EH (cell line): ENCODE data around the gene CRABP2.
A peak's percentile ranks its signal among the peaks of the same experiment; 100 is the strongest.

Experiments used
- DNase-seq: peaks from one replicate; pipeline ENCODE4 v3.0.0-alpha.2; 2015; ENCODE audit warnings: low read depth

CRABP2 gene

DNA sequence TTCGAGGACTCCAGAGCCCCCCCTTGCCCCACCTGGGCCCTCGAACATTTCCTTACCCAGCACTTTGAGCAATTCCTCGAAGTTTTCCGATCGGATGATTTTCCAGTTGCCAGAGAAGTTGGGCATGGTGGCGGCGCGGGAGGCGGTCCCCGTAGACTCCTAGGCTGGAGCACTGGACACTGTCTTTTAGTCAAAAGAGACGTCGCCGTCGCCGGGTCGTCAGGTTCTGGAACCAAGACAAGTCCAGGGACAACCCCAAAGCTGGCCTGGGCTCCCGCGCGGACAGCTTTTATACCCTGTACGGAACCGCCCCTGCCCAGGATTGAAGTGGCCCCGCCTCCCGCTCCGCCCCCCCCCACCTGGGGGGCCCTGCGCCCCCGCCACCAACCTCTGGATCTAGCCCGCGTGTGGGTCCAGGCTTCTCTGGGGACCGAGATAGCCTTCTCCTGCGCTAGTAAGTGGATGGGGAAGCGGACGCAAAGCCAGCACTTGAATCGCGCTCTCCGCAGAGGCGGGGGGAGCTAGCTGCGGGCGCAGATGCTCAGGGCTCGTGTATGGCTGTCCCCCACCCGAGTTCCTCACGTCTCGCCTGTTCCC lies at the start of gene CRABP2:
CRABP2 (minus strand) TSS at position 263 of the 597 bp plus-strand sequence; CDS start at position 126, 137 bp downstream.
- DNase-seq = peak; percentile 43

DNA sequence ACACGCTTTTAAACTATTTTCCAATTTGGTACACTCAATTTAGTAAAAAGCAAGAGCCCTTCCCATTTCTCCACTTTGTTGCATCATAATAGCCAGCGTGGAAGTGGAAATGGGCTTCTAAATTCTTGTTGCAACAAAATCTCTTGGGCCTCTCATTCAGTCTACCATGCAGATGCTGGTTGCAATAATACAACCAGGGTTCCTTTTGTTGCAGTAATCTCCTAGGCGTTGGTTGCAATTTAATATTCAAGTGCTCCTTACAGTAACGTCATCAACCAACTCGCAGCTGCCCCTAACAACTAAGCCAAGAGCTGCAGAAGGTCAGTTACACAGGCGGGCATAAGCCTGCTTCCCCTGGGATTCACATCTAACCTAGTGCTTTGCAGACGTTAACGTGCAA lies 48.8 kb upstream of the CRABP2 start:
- DNase-seq = no peak

DNA sequence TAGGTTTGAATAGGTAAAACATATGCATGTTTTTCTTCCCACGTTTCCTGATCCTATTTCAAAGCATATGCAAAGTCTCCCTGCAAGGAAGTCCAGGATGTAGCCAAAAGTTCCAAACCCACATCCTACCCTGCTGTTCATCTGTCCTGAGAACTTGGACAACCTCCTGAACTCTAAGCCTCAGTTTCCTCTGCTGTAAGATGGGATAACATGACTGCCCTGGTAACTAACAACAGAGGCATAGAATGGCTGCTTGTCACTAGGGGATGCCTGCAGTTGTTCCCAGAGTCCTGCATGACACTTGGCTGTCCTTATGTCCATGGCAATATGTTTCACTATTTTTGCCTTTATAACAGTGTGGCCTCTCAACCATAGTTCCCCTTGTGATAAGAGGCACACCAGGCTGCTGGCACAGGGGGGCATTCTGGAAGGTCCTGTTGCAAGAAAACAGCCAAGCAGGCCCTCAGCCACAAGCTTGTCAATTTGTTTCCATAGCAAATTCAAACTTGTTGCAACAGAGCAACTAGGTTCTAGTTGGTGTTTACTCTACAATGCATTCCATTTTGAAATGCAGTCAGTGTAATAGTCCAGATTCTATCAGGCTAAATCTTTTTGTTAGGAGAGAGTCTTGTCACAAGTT lies 47.6 kb upstream of the CRABP2 start:
- peak; percentile 37 for DNase-seq

DNA sequence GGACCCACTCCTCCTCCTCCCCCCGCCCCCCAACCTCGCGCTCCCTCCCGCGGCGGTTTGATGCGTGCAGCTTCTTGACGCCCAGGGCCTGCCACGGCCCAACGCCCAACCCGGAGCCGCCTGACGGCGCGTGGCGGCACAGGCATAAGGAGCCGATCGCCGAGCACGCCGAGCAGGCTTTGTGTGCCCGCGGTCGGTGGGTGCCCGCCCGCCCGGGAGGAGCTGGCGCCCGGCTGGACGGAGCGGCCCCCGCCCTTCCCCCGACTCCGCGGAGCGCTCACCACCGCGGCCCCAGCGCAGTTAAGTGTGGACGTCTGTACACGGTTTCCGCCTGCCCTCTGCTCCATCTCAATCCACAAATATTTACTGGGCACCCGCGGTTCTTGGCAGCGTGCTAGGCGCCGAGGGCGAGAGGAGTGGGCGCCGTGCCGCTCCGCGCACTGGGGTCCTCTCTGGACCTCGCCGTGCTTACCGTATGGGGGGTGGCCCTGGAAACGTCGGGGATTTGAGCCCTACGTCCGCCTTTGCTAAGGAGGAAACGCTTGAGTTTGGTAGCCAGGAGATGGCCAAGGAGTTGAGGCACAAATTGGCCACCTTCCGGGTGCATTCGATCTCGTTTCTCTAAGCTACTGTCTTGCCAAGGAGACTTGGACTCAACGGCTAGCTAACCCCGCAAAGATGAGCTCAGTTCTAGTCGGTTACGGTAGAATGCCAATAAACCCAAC lies 46.5 kb upstream of the CRABP2 start:
- DNase-seq = peak; percentile 96

DNA sequence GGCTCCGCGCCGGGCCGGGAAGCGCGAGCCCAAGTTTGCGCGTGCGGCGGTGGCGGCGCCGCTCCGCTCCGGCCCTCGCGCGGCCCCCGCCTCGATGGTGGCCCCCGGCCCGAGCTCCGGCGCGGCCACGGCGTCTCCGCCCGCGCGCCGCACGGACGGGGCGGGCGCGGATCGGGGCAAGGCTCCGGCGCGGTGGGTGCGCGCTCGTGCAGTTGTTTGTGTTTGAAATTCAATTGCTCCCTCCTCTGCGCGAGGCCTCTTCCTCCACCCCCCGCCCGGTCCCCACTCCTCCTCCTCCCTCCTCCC lies 46.0 kb upstream of the CRABP2 start, which contains the start of gene HDGF:
HDGF (minus strand) TSS at position 225 of the 306 bp plus-strand sequence. CDS start 246 bp downstream, outside the sequence.
- no peak for DNase-seq

DNA sequence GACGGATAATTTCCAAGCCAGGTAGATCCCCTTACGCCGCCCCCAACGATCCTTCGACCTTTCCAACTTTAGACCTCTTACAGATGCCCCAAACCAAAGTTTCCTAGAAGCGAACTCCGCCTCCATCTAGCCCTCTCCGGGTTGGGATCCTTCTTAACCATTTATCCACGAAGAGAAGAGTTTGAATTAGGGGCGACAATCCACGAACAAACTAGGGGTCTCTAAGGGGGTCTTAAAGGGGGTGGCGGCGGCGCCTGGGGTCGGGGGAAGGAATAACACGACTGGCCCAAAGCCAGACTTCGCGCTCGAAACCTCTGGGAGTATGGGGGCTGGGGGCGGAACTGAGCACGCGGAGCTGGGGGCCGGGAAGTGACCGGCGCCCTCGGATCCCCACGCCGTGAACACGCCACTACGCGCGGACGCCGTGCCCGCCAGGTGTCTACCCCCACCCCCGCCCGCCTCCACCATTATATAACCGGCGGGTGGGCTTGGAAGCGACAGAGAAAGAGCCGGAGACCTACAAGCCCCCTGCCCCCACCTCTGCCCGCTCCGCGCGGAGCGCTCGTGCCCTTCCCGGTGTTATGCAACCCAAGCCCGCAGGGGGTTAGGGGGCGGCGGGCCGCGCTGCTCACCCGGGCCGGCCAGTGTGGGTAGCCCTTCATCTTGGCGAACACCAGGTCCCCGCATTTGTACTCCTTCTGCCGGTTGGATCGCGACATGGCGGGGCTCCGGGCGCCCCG lies 45.5 kb upstream of the CRABP2 start:
- peak; percentile 47 for DNase-seq

DNA sequence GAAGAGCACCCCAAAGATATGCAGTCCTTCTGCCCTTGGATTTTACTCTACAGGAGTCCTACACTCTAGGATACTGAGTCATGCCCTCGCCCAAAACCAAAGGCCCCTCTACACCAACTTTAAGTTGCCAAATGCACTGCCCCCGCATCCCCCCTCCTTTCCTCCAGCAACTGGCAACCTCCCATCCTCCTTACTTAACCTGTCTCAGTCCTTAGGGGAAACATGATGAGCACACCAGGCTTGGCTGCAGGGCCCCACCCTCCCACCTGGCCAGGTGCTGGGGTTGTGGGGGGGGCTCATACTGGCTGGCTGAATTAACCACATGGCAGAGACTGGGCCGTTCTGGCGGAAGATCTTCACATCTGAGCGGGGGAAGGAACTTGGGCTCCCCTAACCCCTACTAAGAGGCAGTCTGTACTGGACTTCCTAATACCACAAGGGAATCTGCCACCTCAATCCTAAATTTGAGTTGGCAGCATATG lies 44.8 kb upstream of the CRABP2 start:
- DNase-seq = peak; percentile 42

DNA sequence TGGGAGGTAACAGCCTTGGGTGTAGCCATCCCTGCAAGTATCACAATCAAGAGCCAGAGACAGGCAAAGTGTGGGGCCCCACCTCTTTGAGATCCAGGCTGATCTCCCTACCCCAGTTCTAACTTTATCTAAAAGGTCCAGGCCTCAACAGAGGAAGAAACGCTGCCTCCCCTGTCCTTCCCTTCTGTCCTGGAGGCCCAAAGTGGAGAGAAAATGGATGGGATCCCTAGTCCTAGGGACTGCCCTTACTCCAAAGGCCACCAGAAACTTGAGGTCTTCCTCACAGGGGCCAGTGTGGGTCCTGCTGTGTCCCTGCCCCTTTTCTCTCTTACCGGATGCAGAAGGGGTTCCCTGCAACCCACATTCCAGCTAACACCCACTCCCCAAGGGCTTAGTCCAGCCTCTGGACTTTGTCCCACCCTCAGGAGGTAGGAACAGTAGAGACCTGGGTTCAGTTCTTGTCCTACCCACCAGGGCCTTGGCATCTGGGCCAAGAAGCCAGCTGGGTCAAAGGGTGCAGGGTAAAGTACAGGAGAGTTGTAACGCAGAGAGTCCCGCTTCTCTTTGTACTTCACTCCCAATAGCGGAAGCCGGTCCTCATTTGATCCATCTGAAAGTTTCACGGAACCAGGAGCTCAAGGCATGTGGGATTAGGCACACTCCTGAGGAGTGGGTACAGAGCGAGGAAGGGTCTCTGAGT lies 44.2 kb upstream of the CRABP2 start:
- DNase-seq = peak; percentile 10

DNA sequence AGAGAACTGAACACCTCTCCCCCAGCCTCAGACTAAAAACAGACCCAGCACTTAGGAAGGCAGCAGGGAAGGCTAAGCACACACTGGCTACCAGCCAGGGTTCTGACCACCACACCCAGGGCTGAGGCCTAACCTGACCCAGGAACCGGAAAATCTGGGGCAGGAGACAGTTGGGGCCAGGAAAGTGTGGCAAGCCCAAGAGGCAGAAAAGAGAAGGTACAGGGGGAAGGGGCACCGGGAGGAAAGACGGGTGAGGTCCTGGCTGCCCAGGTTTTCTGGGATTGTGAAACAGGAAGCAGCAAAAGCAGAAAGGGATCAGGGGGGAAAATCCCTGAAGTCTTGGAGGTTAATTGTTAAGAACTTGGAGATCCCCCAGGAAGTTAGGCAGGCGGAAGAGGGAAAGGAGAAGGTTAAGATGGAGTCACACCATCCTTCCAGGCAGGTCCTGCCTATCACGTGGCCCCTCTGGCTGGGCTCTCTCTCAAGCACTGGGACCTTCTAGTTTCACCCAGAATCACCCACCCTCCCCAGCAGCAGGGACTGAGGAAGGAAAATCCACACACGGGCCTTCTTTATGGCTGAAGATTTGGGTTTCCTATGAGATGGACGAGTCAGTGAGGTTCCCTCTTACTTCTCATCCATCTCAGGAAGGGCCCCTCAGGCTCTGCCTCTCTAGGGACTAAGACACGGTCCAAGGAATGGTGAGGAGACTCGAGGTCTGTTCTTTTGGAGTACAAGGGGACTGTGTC lies 43.5 kb upstream of the CRABP2 start:
- peak; percentile 66 for DNase-seq

DNA sequence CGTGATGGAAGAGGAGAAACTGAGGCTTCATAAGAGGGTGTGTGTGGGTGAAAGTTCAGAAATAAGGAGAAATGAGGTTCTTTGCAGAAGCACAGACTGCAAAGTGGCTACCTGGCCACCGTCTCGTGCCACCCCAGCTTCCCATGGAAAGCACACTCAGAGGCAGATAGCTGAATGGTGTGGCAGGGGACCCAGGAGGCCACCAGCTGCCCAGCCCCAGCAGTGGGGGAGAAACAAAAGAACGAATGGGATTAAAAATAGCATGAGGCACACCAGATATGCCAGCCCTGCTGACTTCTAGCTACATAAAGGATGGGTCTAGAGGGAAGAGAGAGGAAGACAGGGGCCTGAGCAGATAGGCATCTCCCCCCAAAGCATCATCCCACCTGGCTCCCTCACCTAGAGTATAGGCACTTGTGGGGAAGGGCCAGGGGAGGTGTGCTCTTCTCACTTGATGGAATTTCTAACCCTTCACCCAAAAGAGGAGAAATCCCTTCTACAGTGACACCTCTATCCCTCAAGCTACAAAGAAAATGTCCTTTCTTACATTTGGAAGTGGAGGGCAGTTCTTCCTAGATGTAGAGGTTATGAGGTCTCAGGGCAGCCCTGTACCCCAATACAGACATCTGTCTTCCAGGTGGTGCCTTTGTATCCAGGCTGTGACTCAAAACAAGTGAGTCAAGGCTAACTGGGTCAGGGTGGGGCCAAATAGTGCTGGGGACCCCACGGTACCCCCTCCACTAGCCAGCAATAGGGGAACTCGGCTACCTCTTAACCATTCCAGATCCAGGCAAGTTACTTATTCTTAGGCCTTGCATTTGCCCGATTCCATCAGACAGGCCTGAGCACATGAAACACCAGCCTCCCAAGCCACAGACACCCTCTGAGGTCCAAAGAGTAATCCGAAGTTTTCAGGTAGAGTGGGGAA lies 42.6 kb upstream of the CRABP2 start:
- DNase-seq = peak; percentile 28

DNA sequence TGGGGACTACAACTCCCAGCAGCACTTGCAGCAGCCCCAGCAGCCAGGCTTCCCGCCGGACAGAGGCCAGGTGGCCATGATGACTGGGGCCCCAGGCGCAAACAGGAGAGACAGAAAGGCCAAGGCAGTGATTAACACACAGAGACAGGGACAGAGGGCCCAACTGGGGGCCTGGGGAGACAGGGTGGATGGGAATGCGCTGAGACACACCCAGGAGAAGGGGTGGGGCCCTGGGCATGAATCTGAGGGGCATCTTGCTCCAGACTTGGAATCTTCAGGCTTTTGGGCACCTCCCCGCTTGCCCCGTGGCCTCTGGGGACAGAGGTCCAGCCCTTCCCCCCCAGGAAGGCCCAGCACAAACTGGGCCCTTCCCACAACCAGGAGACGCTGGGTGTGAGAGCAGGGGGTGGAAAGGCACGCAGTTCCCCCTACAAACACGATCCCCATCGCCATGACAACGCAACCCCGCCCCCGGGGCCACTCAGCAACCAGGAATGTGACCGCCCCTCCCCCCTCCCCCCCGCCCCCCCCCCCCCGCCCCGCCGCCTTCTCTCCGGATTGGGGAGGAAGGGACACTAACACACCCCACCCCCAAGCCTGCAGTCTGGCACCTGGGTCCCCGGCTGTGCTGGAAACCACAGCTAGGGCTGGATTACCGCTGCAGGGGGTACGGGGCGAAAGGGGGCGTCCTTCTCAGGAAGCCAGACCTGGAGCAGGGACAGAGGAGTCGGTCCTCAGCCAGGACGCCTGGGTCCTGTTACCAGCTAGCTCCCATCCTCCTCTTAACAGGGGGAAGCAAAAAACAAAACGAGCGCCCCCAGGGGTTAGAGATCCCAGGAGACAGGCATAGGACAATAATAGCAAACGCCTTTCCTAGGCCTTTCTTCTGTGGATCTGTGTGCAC lies 41.6 kb upstream of the CRABP2 start:
- peak; percentile 96 for DNase-seq

DNA sequence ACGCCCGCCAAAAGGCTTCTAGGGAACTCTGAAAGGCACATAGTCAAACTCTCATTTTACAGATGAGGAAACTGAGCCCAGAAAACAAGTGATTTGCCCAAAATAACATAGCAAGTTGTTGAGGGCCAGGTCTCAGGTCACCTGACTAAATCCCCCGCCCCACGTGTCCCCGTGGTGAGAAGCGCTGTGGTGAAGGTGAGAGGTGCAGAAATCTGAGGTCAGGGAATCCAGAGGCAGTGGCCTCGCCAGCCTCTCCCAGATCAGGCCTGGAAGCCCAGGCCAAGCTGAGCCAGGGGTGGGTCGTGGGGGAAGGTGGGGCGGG lies 41.0 kb upstream of the CRABP2 start:
- no peak for DNase-seq

DNA sequence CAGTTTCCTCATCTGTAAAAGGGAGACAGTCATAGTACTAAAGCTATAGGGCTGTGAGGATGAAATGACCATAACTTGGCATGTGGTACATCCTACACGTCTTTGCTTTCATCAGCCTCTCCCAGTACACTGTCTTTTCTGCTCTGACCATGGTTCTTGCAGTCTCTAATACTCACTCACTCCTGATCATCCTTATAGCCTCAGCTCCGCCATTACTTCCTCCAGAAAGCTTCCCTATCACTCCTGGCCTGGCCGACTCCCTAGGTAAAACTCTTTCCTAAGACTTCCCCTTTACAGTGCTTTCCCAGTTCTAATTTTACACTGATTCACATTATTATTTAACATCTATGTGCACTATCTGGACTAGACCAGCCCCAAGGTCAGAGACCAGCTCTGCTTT lies 40.5 kb upstream of the CRABP2 start:
- no peak for DNase-seq

DNA sequence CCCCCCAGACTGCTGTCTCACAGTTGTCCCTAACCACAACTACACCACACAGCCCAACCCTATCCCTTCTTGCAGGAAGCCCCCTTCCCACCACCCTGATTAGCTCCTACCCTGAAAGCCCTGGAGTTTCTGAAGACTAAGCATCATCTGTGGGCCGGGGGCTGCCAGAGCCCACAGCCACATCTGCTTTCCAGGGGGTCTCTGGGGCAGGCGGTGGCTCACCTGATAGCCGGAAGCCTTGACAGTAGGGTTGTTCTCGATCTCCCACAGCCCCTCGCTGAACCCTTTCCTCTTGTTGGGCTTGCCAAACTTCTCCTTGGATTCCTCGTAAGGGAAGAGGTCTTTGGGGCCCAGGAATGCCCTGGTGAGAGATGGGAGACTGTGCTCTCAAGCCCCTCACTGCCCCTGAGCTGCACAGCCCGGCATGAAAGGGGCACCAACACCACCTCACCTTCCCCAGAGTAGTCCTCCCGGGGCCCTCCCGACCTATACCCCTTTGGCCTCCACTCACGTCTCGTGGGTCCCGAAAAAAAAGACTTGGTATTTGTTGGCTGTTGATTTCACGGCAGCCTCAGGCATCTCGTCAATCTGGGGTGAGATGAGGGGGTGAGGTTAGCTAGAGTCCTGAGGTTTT lies 39.5 kb upstream of the CRABP2 start:
- no peak for DNase-seq

DNA sequence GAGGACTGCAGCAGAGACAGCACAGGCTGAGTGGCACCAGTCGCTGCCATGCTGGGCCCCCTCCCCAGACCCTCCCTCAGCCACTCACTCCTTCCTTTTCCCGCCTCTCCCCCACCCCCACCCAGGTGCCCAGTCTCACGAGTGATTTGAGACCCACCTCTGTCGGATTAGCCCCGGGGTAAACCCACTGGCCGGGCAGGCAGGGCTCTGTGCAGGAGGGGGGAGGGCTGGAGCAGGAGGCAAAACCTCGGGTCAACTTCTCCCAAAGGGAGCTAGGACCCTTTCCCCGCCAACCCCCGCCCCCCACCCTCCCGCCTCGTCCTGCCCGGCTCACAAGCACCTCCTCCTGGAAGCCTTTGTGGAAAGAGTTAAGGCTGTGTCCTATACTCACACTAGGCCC lies 39.0 kb upstream of the CRABP2 start:
- no peak for DNase-seq

DNA sequence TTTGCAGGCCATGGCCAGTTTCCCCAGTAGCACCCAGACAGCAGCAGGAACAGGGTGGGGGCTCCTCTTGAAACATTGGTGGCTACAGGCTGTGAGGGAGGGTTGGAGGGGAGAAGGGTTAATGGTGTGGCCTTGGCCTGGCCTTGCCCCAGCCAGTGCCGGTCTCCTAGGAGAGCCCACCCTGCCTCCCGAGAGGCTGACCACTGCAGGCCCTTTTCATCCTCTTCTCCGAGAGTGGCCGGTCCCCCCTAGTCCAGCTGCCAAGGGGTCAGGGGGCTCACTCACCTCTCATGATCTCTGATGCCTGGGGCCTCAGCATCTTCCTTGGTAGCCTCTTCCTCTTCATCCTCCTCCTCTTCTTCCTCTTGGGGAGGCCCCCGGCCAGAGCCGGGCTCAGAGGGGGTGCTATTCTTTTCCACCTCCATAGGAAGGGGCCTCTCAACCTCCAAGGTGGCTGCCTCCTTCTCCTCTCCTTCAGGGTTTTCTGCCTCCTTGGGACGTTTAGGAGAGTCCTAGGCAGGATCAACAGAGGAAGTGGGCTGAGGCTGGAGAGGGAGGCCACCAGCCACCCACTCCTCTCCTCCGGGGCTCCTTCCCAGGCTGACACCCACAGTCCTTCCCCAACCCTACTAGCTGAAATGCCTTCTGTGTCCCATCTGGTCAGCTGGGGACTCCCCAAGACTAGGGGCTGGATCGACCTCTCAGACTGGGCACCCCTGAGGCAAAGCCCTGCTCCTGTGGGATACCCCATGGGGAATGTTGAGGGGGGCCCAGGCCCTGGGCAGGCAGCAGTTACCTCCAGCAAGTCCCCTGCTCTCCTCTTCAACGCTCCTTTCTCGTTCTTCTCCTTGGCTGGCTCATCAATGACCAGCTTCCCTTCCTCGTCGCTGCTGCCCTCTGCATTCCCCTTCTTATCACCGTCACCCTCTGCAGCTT lies 38.3 kb upstream of the CRABP2 start:
- DNase-seq = no peak

DNA sequence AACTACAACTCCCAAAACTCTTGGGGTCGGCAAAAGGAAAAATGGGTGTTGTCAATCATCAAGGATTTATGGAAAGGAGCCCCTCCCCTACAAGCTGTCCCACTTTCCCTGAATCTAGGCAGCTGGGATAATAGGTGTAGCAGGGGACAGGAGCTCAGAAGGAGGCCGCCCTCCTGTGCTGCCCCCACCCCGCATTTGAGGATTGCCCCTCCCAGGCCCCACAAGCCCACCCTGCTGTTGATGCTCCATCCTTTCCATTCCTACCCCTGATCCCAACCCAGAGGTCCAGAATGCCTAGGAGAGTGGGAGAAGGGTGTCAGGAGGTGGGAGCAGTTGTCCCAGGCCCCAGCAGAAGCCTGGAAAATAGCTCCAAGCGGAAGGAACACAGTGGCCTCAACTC lies 37.4 kb upstream of the CRABP2 start:
- no peak for DNase-seq

DNA sequence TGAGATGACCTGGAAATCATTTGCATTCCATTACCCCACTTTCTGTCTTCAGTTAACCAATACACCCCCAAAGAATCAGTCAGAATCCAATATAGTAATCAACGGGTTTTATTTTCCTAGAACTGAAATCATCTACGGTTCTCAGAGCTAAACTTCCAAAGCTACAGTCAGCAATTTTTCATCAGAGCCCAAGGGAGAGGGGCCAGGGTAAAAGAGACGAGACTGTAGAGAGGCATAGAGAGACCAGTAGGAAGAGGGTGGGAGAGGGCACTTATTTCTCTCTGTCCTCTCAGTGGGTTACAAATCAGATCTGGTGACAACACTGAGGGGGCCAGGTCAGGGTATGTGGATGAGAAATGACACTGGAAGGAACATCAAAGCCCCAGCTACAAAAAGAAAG lies 36.6 kb upstream of the CRABP2 start:
- DNase-seq = no peak
